Heart right ventricle (tissue), 16 donors: Measurements from ENCODE around the gene ZNF30. TPM values are rescaled to one million over a fixed set of nuclear protein-coding genes. Genes with fewer than 3 reads are reported as not detected.
"Not testable (repeated sequence)": the region's sequence is repeated elsewhere in the genome, so short reads cannot be mapped to it uniquely, and the experiment has no call there.

Experiments
- ATAC-seq, 8 donors: fragments of 200-7000 bp; cut with Tn5 transposase; one replicate each; pipeline ENCODE4 v1.9.1; 2020; ENCODE audit warnings: mild to moderate bottlenecking in 8 of 8, moderate library complexity in 8 of 8, moderate number of reproducible peaks in 1 of 8
- DNase-seq, 2 donors: peaks; one replicate each; pipeline ENCODE4 v3.0.0-alpha.2; 2020
- H3K27ac ChIP-seq, 10 donors: fragments of 200-600 bp; sonication (generic) in 2 of 10; one replicate each; pipeline versions ENCODE4 v1.5.0 to v1.8.0; 2020 to 2022; ENCODE audit warnings: mild to moderate bottlenecking in 3 of 10
- H3K27me3 ChIP-seq, 7 donors: fragments of 200-600 bp; one replicate each; pipeline ENCODE4 v1.8.0; 2021 to 2022; ENCODE audit warnings: mild to moderate bottlenecking in 2 of 7
- H3K36me3 ChIP-seq, 9 donors: fragments of 200-600 bp; sonication (generic) in 1 of 9; one replicate each; pipeline versions ENCODE4 v1.5.0 to v1.8.0; 2020 to 2022; ENCODE audit warnings: mild to moderate bottlenecking in 2 of 9
- H3K4me1 ChIP-seq, 9 donors: fragments of 200-600 bp; sonication (generic) in 1 of 9; one replicate each; pipeline versions ENCODE4 v1.5.0 to v1.8.0; 2020 to 2022; ENCODE audit warnings: mild to moderate bottlenecking in 4 of 9
- H3K4me3 ChIP-seq, 10 donors: fragments of 200-600 bp; sonication (generic) in 2 of 10; one replicate each; pipeline versions ENCODE4 v1.5.0 to v1.8.0; 2020 to 2022; ENCODE audit warnings: mild to moderate bottlenecking in 7 of 10, moderate library complexity in 2 of 10
- H3K9me3 ChIP-seq, 11 donors: fragments of 200-600 bp in 10 of 11; sonication (generic) in 2 of 11; one replicate each; pipeline versions ENCODE4 v1.5.0 to v1.8.0; 2013 to 2022; ENCODE audit warnings: mild to moderate bottlenecking in 2 of 11, control low read depth in 1 of 11, moderate library complexity in 1 of 11
- WGBS, 2 donors: extraction: QIAGEN DNeasy Blood & Tissue Kit; methylation state at CpG; one replicate each; pipeline ENCODE4 v1.1.7; 2013; ENCODE audit warnings: inconsistent platforms in 1 of 2; 5-methylcytosine and 5-hydroxymethylcytosine counted together
- intact Hi-C, 10 donors: fragments of 100-400 bp; cut with DNase I; formaldehyde crosslinking; loops; one replicate each; pipeline versions ENCODE4 v1.11.1 to v1.14.2; 2022
- polyA plus RNA-seq, 2 donors: library from polyadenylated mRNA; stranded (reverse); fragments of 200-250 nt; gene quantifications; one replicate each; pipeline ENCODE4 v1.2.3, GENCODE V29; 2013
- total RNA-seq, 10 donors: library from RNA; stranded (reverse); fragmentation: NEBNext Ultra II Directional in 3 of 10; extraction: Animal tissue kit (Norgen Biotek cat#: 25700) in 3 of 10; gene quantifications; one replicate each; pipeline versions ENCODE4 v1.2.1 to v1.2.4, GENCODE V29; 2021 to 2023
- TF ChIP-seq, protein P1 (sequence below), 9 donors: fragments of 200-600 bp; sonication (generic) in 2 of 9; IDR thresholded peaks; one replicate each; pipeline versions ENCODE4 v1.5.0 to v1.8.0; 2021 to 2022; ENCODE audit warnings: antibody characterized with exemption in 9 of 9, mild to moderate bottlenecking in 5 of 9, moderate library complexity in 1 of 9
- donor health status: Arrhythmogenic right ventricular cardiomyopathy.
- donor health status: ischemic (EF 13 %, LVEDD 7.1; RV severe dilation, severe dysfunction).
- donor health status: healthy with polysubstance abuse.
- donor health status: DM: no; HTN: yes; CAD: no.
- donor health status: DM: no; HTN: no; CAD: no.
- donor health status: ischemic (EF 25% LVEDD 6.9; RV normal size, moderate dysfunction).
- donor health status: ischemic (EF 25% LVEDD 5.7; RV mildly dilated, moderate dysfunction).
- donor health status: healthy.
- donor health status: DM: yes; HTN: yes; CAD: no.
- donor health status: Ischemic cardiomyopathy.
- donor health status: ischemic (EF 35%, LVEDD 5.7; RV mildly dilated, moderate dysfunction).
- donor health status: nonischemic (EF 11% LVEDD 7.7; RV severe dilation, severe dysfunction).
- donor health status: DM: yes; HTN: yes; CAD: no.
- donor health status: PGD.
- donor health status: ischemic (EF 29% LVEDD 5.4; RV normal size, mild dysfunction).
- donor health status: nonischemic (EF 23%, LVEDD 6.1; RV moderate dilation, normal function).

Gene ZNF30
- total and polyA plus RNA-seq, 12 donors = 1.4 to 4.5 (median 2.6) TPM

DNA sequence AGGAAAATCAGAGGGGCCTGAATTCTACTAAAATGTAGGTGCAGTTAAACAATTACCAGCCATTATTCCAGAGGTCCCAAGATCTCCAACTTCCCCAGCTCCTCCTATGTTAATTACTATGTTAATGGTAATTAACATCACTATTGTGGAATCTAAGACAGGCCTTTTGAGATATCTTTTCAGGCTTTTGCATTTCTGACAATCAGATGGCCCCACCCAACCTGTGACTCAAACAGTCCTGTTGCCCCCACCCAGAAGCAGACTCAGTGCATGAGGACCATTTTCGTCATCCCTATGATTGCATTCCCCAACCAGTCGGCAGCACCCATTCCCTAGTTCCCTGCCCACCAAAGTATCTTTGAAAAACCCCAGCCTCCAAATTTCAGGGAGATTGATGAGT lies 8.5 kb upstream of the ZNF30 start:
- intact Hi-C loops = loop anchor here in 1 of 10 donors (10.0 kb wide), 1 partner anchor 133 kb away; no protein-coding TSS in a partner anchor
- Histone ChIP-seq H3K4me3 (no peak overlapping the region), H3K4me1 (no peaks in the 10 kb centered on the region), H3K27me3 (no peaks in the 10 kb centered on the region), H3K36me3 (no peaks in the 10 kb centered on the region), H3K27ac (no peak overlapping the region), H3K9me3 (peaks cover 0 to 33% (median 20%) of the 10 kb centered on the region in 11 donors)
- TF ChIP-seq, protein P1, sequence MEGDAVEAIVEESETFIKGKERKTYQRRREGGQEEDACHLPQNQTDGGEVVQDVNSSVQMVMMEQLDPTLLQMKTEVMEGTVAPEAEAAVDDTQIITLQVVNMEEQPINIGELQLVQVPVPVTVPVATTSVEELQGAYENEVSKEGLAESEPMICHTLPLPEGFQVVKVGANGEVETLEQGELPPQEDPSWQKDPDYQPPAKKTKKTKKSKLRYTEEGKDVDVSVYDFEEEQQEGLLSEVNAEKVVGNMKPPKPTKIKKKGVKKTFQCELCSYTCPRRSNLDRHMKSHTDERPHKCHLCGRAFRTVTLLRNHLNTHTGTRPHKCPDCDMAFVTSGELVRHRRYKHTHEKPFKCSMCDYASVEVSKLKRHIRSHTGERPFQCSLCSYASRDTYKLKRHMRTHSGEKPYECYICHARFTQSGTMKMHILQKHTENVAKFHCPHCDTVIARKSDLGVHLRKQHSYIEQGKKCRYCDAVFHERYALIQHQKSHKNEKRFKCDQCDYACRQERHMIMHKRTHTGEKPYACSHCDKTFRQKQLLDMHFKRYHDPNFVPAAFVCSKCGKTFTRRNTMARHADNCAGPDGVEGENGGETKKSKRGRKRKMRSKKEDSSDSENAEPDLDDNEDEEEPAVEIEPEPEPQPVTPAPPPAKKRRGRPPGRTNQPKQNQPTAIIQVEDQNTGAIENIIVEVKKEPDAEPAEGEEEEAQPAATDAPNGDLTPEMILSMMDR (IDR thresholded peaks at IDR 0.05) = no peak
- 81 to 88% methylated on average over 2 of the region's 2 CpGs for WGBS, 2 donors
- DNase-seq (no peak), ATAC-seq (no peak)

DNA sequence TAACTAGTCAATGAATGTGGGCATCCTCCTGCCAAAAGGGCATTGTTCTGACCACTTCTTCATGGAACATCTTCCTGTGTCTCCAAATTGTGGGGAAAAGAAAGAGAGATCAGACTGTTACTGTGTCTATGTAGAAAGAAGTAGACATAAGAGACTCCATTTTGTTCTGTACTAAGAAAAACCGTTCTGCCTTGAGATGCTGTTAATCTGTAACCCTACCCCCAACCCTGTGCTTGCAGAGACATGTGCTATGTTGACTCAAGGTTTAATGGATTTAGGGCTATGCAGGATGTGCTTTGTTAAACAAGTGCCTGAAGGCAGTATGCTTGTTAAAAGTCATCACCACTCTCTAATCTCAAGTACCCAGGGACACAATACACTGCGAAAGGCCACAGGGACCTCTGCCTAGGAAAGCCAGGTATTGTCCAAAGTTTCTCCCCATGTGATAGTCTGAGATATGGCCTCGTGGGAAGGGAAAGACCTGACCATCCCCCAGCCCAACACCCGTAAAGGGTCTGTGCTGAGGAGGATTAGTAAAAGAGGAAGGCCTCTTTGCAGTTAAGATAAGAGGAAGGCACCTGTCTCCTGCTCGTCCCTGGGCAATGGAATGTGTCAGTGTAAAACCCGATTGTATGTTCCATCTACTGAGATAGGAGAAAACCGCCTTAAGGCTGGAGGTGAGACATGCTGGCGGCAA lies 6.5 kb upstream of the ZNF30 start:
- WGBS, 2 donors = 66 to 74% methylated on average over 8 of the region's 8 CpGs
- ATAC-seq = not testable (repeated sequence)

DNA sequence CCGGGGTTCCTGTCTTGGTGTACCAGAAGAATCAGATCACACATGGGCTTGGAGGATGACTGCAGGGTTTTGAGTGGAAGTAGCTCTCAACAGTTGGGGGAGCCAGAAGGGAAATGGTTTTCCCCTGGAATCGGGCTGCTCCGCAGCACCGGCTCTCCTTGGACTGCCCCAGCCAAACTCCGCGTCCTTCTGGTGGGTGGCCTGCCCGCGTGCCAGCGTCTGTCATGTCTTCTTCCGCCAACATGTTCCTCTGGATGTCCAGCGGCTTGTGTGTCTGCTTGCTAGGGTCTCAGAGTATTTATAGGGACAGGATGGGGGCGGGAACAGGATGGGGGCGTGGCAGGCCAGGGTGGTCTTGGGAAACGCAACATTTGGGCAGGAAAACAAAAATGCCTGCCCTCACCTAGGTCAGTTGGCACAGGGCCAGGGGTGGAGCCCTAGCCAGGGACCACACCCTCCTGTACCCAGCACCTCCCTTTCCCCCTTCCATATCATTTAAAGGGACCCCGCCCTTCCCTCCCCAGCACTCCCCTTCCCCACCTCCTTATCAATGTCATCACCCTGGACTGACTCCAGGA lies 1.3 kb upstream of the ZNF30 start:
- intact Hi-C loops = loop anchor here in 1 of 10 donors (5.0 kb wide), 1 partner anchor 37 kb away; the partner anchor contains the start of gene ZNF792
- Histone ChIP-seq H3K27ac (no peak overlapping the region), H3K4me1 (peaks cover 0 to 22% (median 10%) of the 10 kb centered on the region in 9 donors), H3K36me3 (peaks cover 0 to 10% (median 0%) of the 10 kb centered on the region in 9 donors), H3K4me3 (no peak overlapping the region), H3K27me3 (peaks cover 0 to 11% (median 0%) of the 10 kb centered on the region in 7 donors), H3K9me3 (no peaks in the 10 kb centered on the region)
- DNase-seq = peak in 1 of 2 donors; percentile 16
- WGBS, 2 donors = 91 to 93% methylated on average over 15 of the region's 15 CpGs
- ATAC-seq = no peak
- TF ChIP-seq, protein P1 (IDR thresholded peaks at IDR 0.05) = no peak

More for the DNA sequence above, 6.5 kb upstream of the ZNF30 start:
- H3K4me3 ChIP-seq, H3K27me3 ChIP-seq, DNase-seq, H3K4me1 ChIP-seq, intact Hi-C loops, H3K27ac ChIP-seq, H3K36me3 ChIP-seq: not testable (repeated sequence)
- peaks cover 0 to 33% (median 20%) of the 10 kb centered on the region in 11 donors for H3K9me3 ChIP-seq

DNA sequence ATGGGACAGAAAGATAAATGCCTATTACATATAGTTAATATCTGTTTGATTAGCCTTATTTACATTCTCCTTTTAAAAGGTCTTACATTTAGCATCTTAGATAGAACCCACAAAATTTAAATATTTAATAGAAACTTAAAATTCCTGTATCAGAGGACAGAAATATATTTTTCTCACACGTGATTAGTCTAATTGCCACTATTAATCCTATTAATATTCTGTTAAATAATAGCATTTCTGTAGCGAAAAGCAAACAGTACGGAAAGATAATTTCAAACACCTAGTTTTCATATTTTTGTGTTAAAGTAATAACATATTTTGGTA lies 380 bp upstream of the ZNF30 start:
- TF ChIP-seq, protein P1 (IDR thresholded peaks at IDR 0.05) = no peak
- 72 to 77% methylated on average over 3 of the region's 3 CpGs for WGBS, 2 donors
- no peak for DNase-seq
- Histone ChIP-seq H3K9me3 (no peaks in the 10 kb centered on the region), H3K36me3 (peaks cover 0 to 20% (median 0%) of the 10 kb centered on the region in 9 donors), H3K27ac (peak overlapping the region in 9 of 10 donors; percentile 71 to 86 (median 82)), H3K4me1 (peaks cover 0 to 22% (median 10%) of the 10 kb centered on the region in 9 donors), H3K27me3 (peaks cover 0 to 11% (median 0%) of the 10 kb centered on the region in 7 donors), H3K4me3 (peak overlapping the region in 9 of 10 donors; percentile 52 to 79 (median 68))
- intact Hi-C loops = loop anchor here in 2 of 10 donors (2.0 to 5.0 kb wide), 3 partner anchors 36 to 194 kb away; partner anchors contain the start of genes ZNF599 (in 1 of the 2) and ZNF792 (in 1 of the 2)
- no peak for ATAC-seq
